Parathyroid adenoma (tissue), 2 donors: Measurements from ENCODE around the gene NR4A1.

Source experiments
- H2AFZ ChIP-seq: fragments of 300-600 bp; sonication (generic); one replicate; pipeline ENCODE4 v1.7.0; 2017; ENCODE audit warnings: antibody characterized with exemption, mild to moderate bottlenecking
- H3K27ac ChIP-seq: fragments of 300-600 bp; sonication (generic); one replicate; pipeline ENCODE4 v1.7.0; 2017
- H3K27me3 ChIP-seq: fragments of 300-600 bp; sonication (generic); one replicate; pipeline ENCODE4 v1.7.0; 2017; ENCODE audit warnings: low read length; ENCODE audit not compliant: control insufficient read depth, insufficient read depth
- H3K36me3 ChIP-seq: fragments of 300-600 bp; sonication (generic); one replicate; pipeline ENCODE4 v1.7.0; 2017; ENCODE audit warnings: low read length; ENCODE audit not compliant: control insufficient read depth, insufficient read depth
- H3K4me1 ChIP-seq: fragments of 300-600 bp; sonication (generic); one replicate; pipeline ENCODE4 v1.7.0; 2017; ENCODE audit warnings: control low read depth
- H3K4me2 ChIP-seq: fragments of 300-600 bp; sonication (generic); one replicate; pipeline ENCODE4 v1.7.0; 2017; ENCODE audit warnings: low read length
- H3K4me3 ChIP-seq: fragments of 300-600 bp; sonication (generic); one replicate; pipeline ENCODE4 v1.7.0; 2017; ENCODE audit warnings: low read depth, low read length
- H3K79me2 ChIP-seq: fragments of 300-600 bp; sonication (generic); one replicate; pipeline ENCODE4 v1.7.0; 2017; ENCODE audit warnings: control low read depth
- H3K9ac ChIP-seq: fragments of 300-600 bp; sonication (generic); one replicate; pipeline ENCODE4 v1.7.0; 2017; ENCODE audit warnings: mild to moderate bottlenecking
- H3K9me3 ChIP-seq: fragments of 300-600 bp; sonication (generic); one replicate; pipeline ENCODE4 v1.7.0; 2017; ENCODE audit warnings: low read length; ENCODE audit not compliant: control insufficient read depth
- CTCF ChIP-seq: fragments of 300-600 bp; sonication (generic); IDR thresholded peaks from one replicate; pipeline ENCODE4 v1.7.0; 2017; ENCODE audit warnings: antibody characterized with exemption, mild to moderate bottlenecking
- donor health status: primary hyperparathyroidism.

The NR4A1 gene

GRCh38 chr12:52056801-52057637 lies 5.8 kb downstream of the NR4A1 start:
- Histone ChIP-seq H3K27ac (no peak overlapping the region), H3K79me2 (no peaks in the 10 kb centered on the region), H3K27me3 (no peaks in the 10 kb centered on the region), H3K4me2 (no peak overlapping the region), H3K9me3 (no peaks in the 10 kb centered on the region), H2AFZ (no peak overlapping the region), H3K4me1 (peaks cover 5% of the 10 kb centered on the region), H3K4me3 (no peak overlapping the region), H3K9ac (no peak overlapping the region), H3K36me3 (no peaks in the 10 kb centered on the region)
- no peak for TF ChIP-seq CTCF

GRCh38 chr12:52057638-52058576 lies 6.7 kb downstream of the NR4A1 start:
- Histone ChIP-seq H3K79me2 (no peaks in the 10 kb centered on the region), H2AFZ (no peak overlapping the region), H3K9me3 (no peaks in the 10 kb centered on the region), H3K9ac (no peak overlapping the region), H3K4me3 (no peak overlapping the region), H3K4me1 (no peaks in the 10 kb centered on the region), H3K36me3 (no peaks in the 10 kb centered on the region), H3K4me2 (no peak overlapping the region), H3K27ac (no peak overlapping the region), H3K27me3 (no peaks in the 10 kb centered on the region)
- TF ChIP-seq CTCF: no peak

- TF ChIP-seq CTCF: no peak
- Histone ChIP-seq H3K27me3 (no peaks in the 10 kb centered on the region), H3K4me1 (no peaks in the 10 kb centered on the region), H3K27ac (no peak overlapping the region), H3K79me2 (no peaks in the 10 kb centered on the region), H3K9ac (no peak overlapping the region), H2AFZ (no peak overlapping the region), H3K4me3 (no peak overlapping the region), H3K36me3 (no peaks in the 10 kb centered on the region), H3K4me2 (no peak overlapping the region), H3K9me3 (no peaks in the 10 kb centered on the region)
Observed at GRCh38 chr12:52058631-52059361, 7.6 kb downstream of the NR4A1 start.

GRCh38 chr12:52059582-52060497 lies 8.6 kb downstream of the NR4A1 start:
- no peaks in the 10 kb centered on the region for H3K4me1 ChIP-seq
- no peak overlapping the region for H3K27ac ChIP-seq
- H3K79me2 ChIP-seq: no peaks in the 10 kb centered on the region
- H3K9ac ChIP-seq: no peak overlapping the region
- no peak for TF ChIP-seq CTCF
- no peak overlapping the region for H3K4me3 ChIP-seq
- H3K27me3 ChIP-seq: no peaks in the 10 kb centered on the region
- H3K36me3 ChIP-seq: no peaks in the 10 kb centered on the region
- no peaks in the 10 kb centered on the region for H3K9me3 ChIP-seq
- H2AFZ ChIP-seq: no peak overlapping the region
- H3K4me2 ChIP-seq: no peak overlapping the region
